Endothelial cell of umbilical vein (primary cell): ENCODE data around the gene RABEPK. TPM values are rescaled to one million over a fixed set of nuclear protein-coding genes. Genes with fewer than 3 reads are reported as not detected.

Source experiments
- BruUV-seq: library from RNA; stranded (reverse); fragments of 400-500 nt; replicated peaks from 2 replicates; lab custom pipeline; 2021; lab: Mats Ljungman, UMichigan
- CTCF ChIA-PET: fragments of 300-600, 350-600 bp; sonication (Branson Sonifier 250); formaldehyde crosslinking; loops from one replicate; lab custom pipeline; 2021; ENCODE audit warnings: antibody characterized with exemption, inconsistent platforms; lab: Charles Lee
- POLR2A ChIA-PET: fragments of 300-600, 350-600 bp; sonication (Branson Sonifier 250); formaldehyde crosslinking; loops from one replicate; lab custom pipeline; 2021; ENCODE audit warnings: antibody characterized with exemption, inconsistent platforms; lab: Charles Lee
- DNase-seq: peaks from one replicate; pipeline ENCODE4 v3.0.0-alpha.2; 2011; ENCODE audit warnings: low read depth, low spot score
- FAIRE-seq: peaks from 2 replicates; lab custom pipeline; 2011; peaks lifted over from hg19 to GRCh38; lab: Jason Lieb, UNC
- H2AFZ ChIP-seq: 2 replicates; pipeline ENCODE4 v1.6.0; 2012; ENCODE audit warnings: low read depth, low read length, control low read depth, inconsistent platforms
- H3K27ac ChIP-seq: 2 replicates; pipeline ENCODE4 v1.5.1; 2011; ENCODE audit warnings: low read depth, mild to moderate bottlenecking, control low read depth, low read length, moderate library complexity; ENCODE audit not compliant: insufficient read depth
- H3K27me3 ChIP-seq, 2 experiments: 2 replicates each; pipeline versions ENCODE4 v1.6.0 to v1.6.1; 2011; ENCODE audit warnings: low read length in 2 of 2, mixed read lengths in 1 of 2; ENCODE audit not compliant: control insufficient read depth in 2 of 2, insufficient read depth in 2 of 2
- H3K36me3 ChIP-seq, 2 experiments: 2 replicates in 1 of 2; 3 replicates in 1 of 2; pipeline ENCODE4 v1.5.1; 2011; ENCODE audit warnings: low read length in 2 of 2, mild to moderate bottlenecking in 1 of 2, moderate library complexity in 1 of 2; ENCODE audit not compliant: control insufficient read depth in 2 of 2, insufficient read depth in 2 of 2; ENCODE audit errors: extremely low read depth in 1 of 2
- H3K4me1 ChIP-seq: 3 replicates; pipeline ENCODE4 v1.5.1; 2011; ENCODE audit warnings: mild to moderate bottlenecking, low read length; ENCODE audit not compliant: control insufficient read depth, insufficient read depth; ENCODE audit errors: extremely low read depth
- H3K4me2 ChIP-seq: 2 replicates; pipeline ENCODE4 v1.6.1; 2011; ENCODE audit warnings: low read length, control low read depth, mixed read lengths; ENCODE audit not compliant: insufficient read depth
- H3K4me3 ChIP-seq, 3 experiments: fragments of 200-600 bp in 1 of 3; sonication (generic), shearing (Covaris generic) in 1 of 3; replicated peaks in 1 of 3; 2 replicates each; pipeline ENCODE4 v1.5.1; 2011 to 2016; ENCODE audit warnings: control low read depth in 3 of 3, low read length in 3 of 3, mild to moderate bottlenecking in 2 of 3, inconsistent platforms in 1 of 3, low read depth in 1 of 3, moderate library complexity in 1 of 3; ENCODE audit not compliant: insufficient read depth in 1 of 3
- H3K79me2 ChIP-seq: 2 replicates; pipeline ENCODE4 v1.6.0; 2012; ENCODE audit warnings: low read length, inconsistent platforms; ENCODE audit not compliant: control insufficient read depth, insufficient read depth
- H3K9ac ChIP-seq: replicated peaks from 2 replicates; pipeline ENCODE3; 2011; ENCODE audit warnings: low read length, control low read depth; ENCODE audit not compliant: insufficient read depth; ENCODE audit errors: extremely low read depth
- H3K9me1 ChIP-seq: replicated peaks from 3 replicates; pipeline ENCODE4 v1.6.0; 2011; ENCODE audit warnings: mild to moderate bottlenecking, low read length; ENCODE audit not compliant: control insufficient read depth, insufficient read depth; ENCODE audit errors: extremely low read depth
- H3K9me3 ChIP-seq: replicated peaks from 2 replicates; pipeline ENCODE4 v1.5.1; 2012; ENCODE audit warnings: low read length, inconsistent platforms; ENCODE audit not compliant: control insufficient read depth, insufficient read depth
- H4K20me1 ChIP-seq: replicated peaks from 2 replicates; pipeline ENCODE3; 2011; ENCODE audit warnings: mild to moderate bottlenecking, low read length; ENCODE audit not compliant: control insufficient read depth, insufficient read depth; ENCODE audit errors: extremely low read depth
- CTCF ChIP-seq, 2 donors: IDR thresholded peaks; 1 replicate in 1 of 2; 2 replicates in 1 of 2; pipeline ENCODE4 v1.5.1; 2011; ENCODE audit warnings: low read length in 2 of 2, mild to moderate bottlenecking in 2 of 2, moderate library complexity in 2 of 2, control low read depth in 1 of 2, inconsistent platforms in 1 of 2, low read depth in 1 of 2; ENCODE audit not compliant: insufficient read depth in 1 of 2; ENCODE audit errors: extremely low read depth in 1 of 2
- EZH2 ChIP-seq: IDR thresholded peaks from 2 replicates; pipeline ENCODE4 v1.6.1; 2012; ENCODE audit warnings: borderline replicate concordance, low read depth, mild to moderate bottlenecking, moderate library complexity, low read length, inconsistent platforms; ENCODE audit not compliant: severe bottlenecking
- FOS ChIP-seq: IDR thresholded peaks from 2 replicates; pipeline ENCODE4 v1.6.1; 2011; ENCODE audit warnings: mild to moderate bottlenecking, low read length, moderate library complexity, borderline replicate concordance; ENCODE audit not compliant: insufficient read depth
- GATA2 ChIP-seq: IDR thresholded peaks from 2 replicates; pipeline ENCODE4 v1.7.0; 2011; ENCODE audit warnings: low read depth, mild to moderate bottlenecking, moderate library complexity, mixed read lengths, low read length; ENCODE audit not compliant: insufficient read length, insufficient read depth
- JUN ChIP-seq: IDR thresholded peaks from 2 replicates; pipeline ENCODE4 v1.6.1; 2011; ENCODE audit warnings: borderline replicate concordance, low read depth; ENCODE audit not compliant: insufficient read length, insufficient read depth
- POLR2A ChIP-seq: IDR thresholded peaks from 2 replicates; pipeline ENCODE4 v1.6.1; 2012; ENCODE audit warnings: low read depth, mild to moderate bottlenecking, control low read depth, low read length
- POLR2AphosphoS5 ChIP-seq: IDR thresholded peaks from 2 replicates; pipeline ENCODE4 v1.6.1; 2012; ENCODE audit warnings: low read depth, mild to moderate bottlenecking, control low read depth, low read length, moderate library complexity; ENCODE audit not compliant: insufficient read depth
- dilution Hi-C: fragments of 300-500 bp; cut with MboI; formaldehyde crosslinking; loops from one replicate; pipeline ENCODE4 v1.15.0; 2019; ENCODE audit warnings: low sequenced_read_pairs; ENCODE audit not compliant: extremely low pct_ligation_motif_present
- intact Hi-C: fragments of 100-400 bp; cut with micrococcal nuclease; formaldehyde crosslinking; loops from one replicate; pipeline ENCODE4 v1.10.0; 2022
- polyA plus RNA-seq, 4 experiments: library from polyadenylated mRNA; depleted of rRNA in 3 of 4; stranded (reverse) in 3 of 4; unstranded in 1 of 4; fragments of >200 nt; gene quantifications; 2 replicates each; pipeline versions ENCODE4 v1.2.1 to v1.2.3, GENCODE V29; 2011 to 2012; ENCODE audit warnings: missing spikeins in 1 of 4
- total RNA-seq: library from RNA; stranded (reverse); gene quantifications from 2 replicates; pipeline ENCODE4 v1.2.3, GENCODE V29; 2021

The RABEPK gene
- total and polyA plus RNA-seq, 2 donors (not counting 3 experiments of a cell fraction or from before 2014, with no cell fraction given) = 18.2 to 23.0 TPM

- POLR2A ChIA-PET = interaction anchor here (1.1 to 1.5 kb wide), 2 partner anchors 22 to 23 kb away, joined by 3 to 4 read pairs; partner anchors contain the start of gene GAPVD1
- H3K36me3 ChIP-seq = peaks cover 23 to 30% of the 10 kb centered on the region in 2 experiments
Observed at GRCh38 chr9:125238127-125238914, 38.0 kb downstream of the RABEPK start.

More at GRCh38 chr9:125238127-125238914, 38.0 kb downstream of the RABEPK start:
- Histone ChIP-seq H3K4me1 (peaks cover 44% of the 10 kb centered on the region), H2AFZ (no peak overlapping the region), H3K9ac (peak overlapping the region; percentile 32), H3K27ac (no peak overlapping the region), H3K9me3 (no peaks in the 10 kb centered on the region), H3K4me3 (peak overlapping the region in 2 of 3 experiments; percentile 96 to 97), H3K79me2 (peaks cover 57% of the 10 kb centered on the region), H3K4me2 (peak overlapping the region; percentile 93), H3K9me1 (no peaks in the 10 kb centered on the region), H4K20me1 (peaks cover 16% of the 10 kb centered on the region), H3K27me3 (no peaks in the 10 kb centered on the region)
- dilution Hi-C loops = no loop called here
- DNase-seq (peak; percentile 10), FAIRE-seq (no peak)
- CTCF ChIA-PET = interaction anchor here (0.7 kb wide), 1 partner anchor 382 kb away, joined by 3 read pairs; no protein-coding TSS in a partner anchor
- no TSS peak for BruUV-seq
- peak; percentile 33 for TF ChIP-seq POLR2A
- TF ChIP-seq POLR2AphosphoS5 = no peak
- no peak for TF ChIP-seq GATA2
- TF ChIP-seq FOS = no peak
- no peak for TF ChIP-seq CTCF (IDR thresholded peaks at IDR 0.05; ENCODE audit: extremely low read depth in 1 of 2, insufficient read depth in 1 of 2, low read depth in 1 of 2, low read length in 2 of 2)
- no peak for TF ChIP-seq EZH2
- no peak for TF ChIP-seq JUN
- intact Hi-C loops = no loop called here
